NCI-H2107 treated with DMSO at 0.1 percent for 48 hours (cell line): ENCODE measurements around the gene UCP2.
"Not testable (repeated sequence)": the region's sequence is repeated elsewhere in the genome, so short reads cannot be mapped to it uniquely, and the experiment has no call there.

Experiments
- DNase-seq: peaks from one replicate; lab custom pipeline; 2025; ENCODE audit not compliant: unreplicated experiment; lab: John Stamatoyannopoulos, UW

UCP2 gene

DNA sequence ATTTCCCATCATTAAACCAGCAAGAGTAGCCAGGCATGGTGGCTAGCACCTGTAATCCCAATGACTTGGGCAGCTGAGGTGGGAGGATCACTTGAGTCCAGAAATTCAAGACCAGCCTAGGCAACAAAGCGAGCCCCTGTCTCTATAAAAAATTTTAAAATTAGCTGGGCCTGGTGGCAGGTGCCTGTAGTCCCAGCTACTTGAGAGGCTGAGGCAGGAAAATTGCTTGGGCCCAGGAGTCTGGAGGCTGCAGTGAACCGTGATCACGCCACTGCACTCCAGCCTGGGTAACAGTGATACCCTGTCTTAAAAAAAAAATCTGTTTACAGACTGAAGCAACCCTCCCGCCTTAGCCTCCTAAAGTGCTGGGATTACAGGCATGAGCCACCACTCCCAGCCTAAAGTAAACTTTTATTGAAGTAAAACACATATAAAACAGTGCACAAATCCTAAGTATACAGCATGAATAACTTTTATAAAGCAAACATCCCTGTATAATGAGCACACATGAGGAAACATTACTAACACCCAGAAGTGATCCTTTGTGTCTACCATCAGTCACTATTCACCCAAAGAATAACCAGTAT lies 13.6 kb upstream of the UCP2 start:
- no peak for DNase-seq

DNA sequence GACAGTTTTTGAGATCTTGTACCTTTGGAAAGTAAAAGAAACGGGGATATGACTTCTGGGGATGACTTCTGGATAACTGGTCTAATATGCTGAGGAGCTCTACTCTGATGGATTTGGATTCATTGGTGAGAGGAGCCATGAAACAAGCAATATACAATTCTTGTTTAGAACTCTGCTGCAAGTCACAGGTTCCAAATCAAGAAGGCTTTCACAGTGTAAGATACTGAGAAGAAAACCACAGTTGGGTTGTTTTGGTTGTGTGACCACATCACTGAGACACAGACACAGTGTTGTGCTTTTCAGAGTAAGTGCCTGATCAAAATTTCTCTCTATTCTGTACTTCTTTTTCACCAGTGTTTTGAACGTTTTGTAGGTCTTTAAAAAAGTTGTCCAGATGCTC lies 13.1 kb upstream of the UCP2 start:
- no peak for DNase-seq

DNA sequence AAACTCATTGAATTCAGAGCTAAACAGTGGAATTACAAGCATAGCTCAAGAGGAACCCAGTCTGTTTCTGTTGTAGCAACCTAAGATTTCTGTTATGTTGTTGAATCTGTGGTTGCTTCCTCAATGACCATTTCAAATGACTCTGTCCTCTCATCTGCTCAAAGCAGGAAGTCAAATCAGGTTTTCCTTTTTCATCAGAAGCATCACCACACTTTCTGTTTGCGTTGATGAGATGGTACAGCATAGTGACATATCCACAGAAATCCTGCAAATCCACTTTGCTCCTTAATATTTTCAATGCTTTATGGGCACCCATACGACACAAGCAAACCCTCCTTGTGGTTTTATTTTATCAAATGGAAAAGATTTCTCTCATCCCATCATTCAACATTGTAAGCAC lies 12.6 kb upstream of the UCP2 start:
- no peak for DNase-seq

DNA sequence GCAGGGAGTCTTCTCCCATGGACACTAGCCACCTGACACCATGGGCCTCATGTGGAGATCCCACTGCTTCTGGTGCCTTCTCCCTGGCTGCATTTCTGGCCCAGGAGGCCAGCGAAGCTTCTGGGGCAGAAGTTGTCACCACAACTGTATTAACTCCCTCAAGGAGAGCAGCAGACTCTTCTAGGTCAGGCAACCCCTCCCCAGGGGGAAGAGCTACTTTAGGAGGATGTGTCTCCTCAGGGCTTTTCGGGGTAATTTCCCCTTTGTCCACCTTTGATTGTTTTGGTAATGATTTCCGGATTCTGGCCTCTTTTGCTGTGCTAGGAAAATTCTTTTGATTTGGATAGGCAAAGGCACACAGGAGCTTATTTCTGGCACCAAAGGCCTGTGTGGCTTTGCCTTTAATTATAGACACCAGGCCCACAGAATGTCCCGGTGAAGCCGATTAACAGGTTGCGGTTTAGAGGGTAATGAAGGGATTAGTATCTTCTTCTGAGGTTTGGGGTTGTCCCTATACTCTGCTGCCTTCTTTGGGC lies 8.9 kb upstream of the UCP2 start:
- no peak for DNase-seq

DNA sequence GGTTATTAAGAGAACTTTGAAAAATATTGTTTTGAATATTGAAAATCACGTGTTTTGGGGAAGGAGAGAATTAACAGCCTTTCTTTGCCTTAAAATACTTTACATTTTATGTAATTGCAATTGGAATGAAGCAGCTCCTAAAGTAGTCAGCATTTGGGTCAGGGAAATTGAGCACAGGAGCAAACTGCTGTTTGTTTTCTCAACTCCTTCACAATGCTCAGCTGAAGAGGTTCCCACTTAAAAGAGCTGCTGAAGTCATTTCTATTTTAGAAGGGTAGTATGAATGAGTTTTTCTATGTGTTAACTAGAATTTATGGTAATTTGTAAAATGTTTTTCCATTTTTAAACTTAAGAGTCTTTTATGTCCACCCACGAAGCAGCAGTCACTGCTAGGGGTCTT lies 8.1 kb upstream of the UCP2 start:
- no peak for DNase-seq

DNA sequence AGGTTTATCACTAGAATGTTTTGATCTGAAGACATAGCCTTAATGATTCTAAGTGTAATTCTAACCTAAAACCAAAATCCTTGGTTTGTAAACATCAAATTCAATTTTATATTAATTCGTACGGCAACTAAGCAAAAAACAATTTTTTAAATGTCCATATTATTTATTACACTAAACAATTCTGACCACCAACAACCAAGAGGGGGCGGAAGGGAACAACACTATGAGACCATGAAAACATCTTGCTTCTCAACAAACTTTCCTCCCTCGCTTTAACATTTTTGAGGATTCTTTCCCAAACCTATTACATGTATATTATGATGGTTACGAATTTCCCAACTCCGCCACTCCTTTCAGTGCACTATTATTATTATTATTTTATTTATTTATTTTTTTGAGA lies 6.5 kb upstream of the UCP2 start:
- DNase-seq, result no peak

DNA sequence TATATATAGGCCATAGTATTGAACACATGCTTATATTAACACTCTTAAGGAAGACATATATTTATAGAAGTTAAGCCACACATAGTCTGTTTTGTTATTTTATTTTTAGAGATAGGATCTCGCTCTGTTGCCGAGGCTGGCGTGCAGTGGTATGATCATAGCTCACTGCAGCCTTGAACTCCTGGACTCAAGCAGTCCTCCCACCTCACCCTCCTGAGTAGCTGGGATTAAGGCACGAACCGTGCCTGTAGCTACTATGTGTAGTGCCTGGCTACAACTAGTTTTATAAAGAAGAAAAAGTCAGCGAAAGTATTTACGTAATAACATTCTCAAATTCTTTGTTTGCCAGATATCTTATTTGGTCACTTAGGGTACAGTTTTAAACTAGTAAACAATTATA lies 5.6 kb upstream of the UCP2 start:
- no peak for DNase-seq

DNA sequence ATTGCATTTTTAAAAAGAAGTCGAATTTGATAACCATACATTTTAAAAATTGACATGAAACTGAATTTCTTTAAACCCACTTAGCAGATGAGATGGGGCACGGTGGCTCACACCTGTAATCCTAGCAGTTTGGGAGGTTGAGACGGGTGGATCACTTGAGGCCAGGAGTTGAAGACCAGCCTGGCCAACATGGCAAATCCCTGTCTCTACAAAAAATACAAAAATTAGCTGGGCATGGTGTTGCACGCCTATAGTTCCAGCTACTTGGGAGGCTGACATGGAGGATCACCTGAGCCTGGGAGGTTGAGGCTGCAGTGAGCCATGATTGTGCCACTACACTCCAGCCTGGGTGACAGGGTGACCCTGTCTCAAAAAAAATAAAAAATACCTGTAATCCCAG lies 3.0 kb upstream of the UCP2 start:
- DNase-seq, result not testable (repeated sequence)

DNA sequence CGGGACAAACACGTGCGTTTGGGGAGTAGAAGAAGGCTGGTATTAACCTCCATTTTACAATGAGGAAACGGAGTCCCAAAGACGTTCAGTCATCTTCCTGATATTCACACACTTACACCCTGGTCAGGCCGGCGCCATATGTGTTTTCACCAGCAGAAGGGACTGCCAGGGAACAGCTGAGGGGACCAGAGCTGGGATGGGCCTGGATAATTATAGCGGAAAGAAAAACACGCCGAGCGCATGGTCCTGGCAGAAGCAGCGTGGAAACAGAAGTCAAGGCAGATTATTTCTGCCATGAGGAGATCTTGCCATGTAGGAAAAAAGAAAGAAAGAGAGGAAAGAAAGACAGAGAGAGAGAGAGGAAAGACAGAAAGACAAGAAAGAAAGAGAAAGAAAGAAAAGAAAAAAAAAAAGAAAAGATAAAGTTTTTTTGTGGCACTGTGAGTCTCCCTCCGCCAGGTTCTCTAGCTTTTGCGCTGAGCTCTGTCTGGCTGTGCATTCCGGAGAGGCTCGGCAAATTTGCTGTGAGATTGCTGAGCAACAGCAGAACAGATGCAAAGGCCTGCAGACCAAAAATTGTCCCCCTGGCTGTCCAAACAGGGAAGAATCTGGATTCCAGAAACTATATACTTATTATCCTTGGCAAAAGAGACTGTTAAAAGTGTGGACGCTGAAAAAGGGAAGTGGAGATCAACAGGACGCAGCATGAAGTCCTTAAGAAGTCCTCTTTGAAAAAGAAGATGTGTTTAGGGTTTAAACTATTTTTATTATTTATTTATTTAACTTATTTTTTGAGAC lies 1.3 kb upstream of the UCP2 start:
- no peak for DNase-seq

DNA sequence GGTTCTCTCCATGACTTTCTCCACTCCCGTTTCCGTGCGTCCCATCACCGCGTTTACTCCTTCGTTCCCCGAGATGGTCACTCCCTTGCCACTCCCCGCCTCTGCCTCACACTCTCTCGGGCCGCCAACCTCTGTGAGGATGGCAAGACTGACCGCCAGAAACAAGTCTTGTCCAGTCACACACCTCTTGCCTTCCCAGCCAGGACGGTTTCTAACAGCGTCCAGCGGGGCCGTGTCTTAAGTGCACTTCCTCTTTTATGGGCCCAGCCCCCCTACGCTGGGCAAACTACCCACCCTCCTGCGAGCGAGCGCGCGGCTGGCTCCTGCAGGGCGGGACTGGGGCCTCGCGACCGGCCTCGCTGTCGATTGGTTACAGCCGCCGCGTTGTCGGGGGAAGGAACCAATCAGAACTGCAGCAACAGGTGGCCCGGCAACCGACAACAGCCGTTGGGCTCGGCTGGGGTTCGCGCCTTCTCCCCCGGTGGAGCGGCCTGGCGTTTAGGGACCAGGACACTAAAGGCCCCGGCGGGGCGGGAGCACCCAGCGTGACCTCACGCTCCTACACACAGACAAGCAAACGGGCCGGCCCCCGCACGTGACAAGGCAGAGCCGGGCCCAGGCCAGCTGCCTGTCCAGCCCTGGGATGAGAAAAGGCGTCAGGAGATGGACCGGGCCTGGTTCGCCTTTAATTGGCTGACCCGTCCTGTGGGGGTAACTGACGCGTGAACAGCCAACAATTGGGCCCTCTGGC lies 522 bp upstream of the UCP2 start:
- peak; percentile 78 for DNase-seq

DNA sequence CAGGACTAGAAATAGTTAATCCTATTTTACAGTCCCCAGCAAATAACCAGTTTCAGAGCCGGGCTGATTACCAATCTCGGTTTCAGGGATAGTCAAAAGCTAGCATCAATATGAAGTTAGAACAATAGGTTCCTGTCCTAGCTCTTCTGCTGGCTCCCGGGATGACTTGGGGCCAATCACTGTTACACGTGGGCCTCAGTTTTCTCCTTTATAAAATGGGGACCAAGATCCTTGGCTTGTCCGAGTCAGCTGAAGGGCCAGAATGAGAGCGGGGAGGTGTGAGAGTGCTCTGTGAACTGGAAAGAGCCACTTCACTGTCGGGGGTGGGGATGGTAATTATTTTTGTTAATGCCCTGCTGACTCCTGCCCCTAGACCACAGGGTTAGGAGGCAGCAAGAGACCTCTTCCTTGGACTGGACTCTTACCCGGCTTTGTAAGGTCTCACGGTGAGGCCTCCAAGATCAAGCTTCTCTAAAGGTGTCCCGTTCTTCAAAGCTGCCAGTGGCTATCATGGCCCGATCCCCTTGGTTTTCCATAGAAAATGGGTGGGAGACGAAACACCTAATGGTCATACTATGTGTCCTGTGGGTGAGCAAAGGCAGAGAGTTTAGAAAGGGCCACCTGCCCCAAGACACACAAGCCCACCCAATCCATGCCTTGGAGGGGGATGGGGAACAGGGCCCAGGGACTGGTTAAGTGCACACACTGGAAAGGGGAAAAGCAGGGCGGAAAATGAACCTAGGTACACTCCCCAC lies 1.4 kb downstream of the UCP2 start:
- no peak for DNase-seq

DNA sequence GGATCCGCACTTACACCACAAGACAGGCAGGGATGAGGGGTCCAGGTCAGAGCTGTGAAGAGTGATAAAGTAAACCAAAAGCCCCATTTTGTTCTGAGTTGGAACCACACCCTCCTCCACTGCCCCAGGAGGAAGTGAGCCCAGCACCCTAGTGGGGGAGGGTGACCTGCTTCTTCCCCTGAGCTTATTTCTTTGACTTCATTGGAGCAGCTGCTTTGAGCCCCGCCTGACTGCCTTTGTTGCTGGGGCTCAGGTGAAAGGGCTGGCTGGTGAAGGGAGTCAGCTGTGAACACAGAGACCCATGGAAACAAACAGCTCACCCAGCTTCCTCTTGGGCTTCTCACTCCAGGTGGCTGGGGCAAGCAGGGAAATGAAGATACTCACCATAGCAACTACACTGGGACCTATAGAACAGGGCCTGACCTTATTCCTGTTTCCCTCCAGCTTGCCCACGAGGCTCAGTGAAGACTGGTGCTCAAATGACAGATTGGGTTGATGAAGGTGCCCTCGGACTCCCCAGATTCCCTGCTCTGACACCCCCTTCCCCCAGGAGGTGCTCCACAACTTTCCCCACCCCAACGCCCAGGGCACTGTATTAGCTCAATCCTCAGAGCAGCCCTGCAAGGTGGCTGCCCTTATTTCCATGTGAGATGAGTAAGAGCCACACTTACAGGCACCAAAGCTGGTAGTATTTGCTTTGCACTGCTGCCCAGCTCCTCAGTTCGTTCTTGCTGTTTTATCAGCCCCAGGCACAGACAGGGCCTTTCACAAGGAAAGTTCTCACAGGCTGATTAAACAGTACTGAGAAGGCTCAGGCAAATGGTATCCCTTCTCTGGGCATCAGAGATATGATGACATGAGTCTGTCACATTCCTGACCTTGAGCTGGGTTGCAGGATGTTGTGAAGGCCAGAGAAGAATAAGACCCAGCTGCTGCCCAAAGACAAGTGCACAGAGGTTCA lies 2.4 kb downstream of the UCP2 start:
- peak; percentile 77 for DNase-seq

DNA sequence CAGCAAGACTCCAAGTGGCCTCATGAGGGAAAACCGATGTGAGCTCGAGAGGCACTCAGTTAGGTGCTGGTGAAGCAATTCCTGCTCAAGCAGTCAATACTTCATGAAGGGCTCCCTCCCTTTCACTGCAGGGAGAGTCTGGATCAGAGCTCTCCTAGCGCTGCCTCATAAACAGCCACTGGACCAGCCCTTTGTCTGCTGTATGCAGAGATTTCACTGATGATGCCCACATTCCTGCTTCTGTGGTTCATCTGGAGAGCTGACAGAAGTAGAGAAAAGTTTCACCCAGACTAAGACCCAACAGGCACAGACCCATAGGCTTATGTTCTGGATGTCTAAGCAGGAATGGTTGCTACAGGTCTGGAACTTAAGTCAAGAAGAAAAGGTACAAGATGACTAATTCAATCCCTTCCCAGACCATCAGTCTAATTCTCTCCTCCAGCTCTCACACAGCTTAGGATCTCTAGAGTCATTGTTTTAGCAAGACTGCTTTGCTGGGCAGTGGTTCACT lies 4.0 kb downstream of the UCP2 start:
- DNase-seq, result no peak

DNA sequence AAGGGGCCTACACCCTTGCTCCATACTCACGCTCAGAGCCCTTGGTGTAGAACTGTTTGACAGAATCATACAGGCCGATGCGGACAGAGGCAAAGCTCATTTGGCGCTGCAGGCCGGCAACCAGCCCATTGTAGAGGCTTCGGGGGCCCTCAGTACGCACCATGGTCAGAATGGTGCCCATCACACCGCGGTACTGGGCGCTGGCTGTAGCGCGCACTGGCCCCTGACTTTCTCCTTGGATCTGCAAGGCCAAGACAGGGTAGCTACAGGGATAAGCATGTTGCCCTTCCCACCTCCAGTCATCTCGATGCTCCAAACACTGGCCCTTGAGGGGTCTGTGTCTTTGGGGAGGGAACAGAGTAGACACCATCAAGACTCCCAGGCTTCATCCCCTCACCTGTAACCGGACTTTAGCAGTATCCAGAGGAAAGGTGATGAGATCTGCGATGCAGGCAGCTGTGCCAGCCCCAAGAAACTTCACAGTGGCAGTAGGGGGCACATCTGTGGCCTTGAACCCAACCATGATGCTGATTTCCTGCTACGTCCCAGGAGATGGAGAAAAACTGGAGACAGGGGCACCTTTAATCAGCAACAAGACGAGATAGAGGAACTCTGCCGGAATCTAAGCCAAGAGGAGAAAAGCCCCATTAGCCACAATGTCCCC lies 4.7 kb downstream of the UCP2 start:
- DNase-seq, result no peak

DNA sequence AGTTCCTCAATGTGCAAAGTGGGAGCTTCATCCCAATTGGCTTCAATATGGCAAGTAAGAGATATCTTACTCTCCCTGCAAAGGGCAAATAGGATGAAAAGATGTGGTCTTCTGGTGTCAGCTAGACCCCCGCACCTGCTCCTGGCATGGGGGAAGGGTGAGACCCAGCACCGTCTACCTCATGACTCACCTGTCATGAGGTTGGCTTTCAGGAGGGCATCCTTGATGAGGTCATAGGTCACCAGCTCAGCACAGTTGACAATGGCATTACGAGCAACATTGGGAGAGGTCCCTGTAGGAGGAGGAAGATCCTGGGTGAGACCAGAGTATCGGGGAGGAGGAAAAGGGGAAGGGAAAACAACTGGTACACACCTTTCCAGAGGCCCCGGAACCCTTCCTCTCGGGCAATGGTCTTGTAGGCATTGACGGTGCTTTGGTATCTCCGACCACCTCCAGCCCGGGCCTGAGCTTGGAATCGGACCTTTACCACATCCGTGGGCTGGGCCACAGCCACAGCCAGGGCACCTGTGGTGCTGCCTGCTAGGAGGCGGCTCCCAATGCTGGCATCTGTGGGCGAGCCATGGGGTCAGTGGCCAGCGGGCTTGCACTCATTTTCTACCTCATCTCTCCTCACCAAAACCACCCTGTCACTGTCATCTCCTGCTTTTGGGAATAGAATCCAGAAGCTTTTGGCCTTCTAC lies 6.0 kb downstream of the UCP2 start:
- DNase-seq, result no peak

DNA sequence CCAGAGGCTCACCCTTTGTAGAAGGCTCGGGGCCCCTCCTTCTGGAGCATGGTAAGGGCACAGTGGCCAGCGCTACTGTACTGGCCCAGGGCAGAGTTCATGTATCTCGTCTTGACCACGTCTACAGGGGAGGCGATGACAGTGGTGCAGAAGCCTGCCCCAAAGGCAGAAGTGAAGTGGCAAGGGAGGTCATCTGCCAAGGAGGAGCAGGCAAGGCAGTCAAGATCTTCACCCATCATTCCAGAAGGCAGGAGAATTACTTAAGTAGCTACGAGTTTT lies 7.2 kb downstream of the UCP2 start:
- no peak for DNase-seq

DNA sequence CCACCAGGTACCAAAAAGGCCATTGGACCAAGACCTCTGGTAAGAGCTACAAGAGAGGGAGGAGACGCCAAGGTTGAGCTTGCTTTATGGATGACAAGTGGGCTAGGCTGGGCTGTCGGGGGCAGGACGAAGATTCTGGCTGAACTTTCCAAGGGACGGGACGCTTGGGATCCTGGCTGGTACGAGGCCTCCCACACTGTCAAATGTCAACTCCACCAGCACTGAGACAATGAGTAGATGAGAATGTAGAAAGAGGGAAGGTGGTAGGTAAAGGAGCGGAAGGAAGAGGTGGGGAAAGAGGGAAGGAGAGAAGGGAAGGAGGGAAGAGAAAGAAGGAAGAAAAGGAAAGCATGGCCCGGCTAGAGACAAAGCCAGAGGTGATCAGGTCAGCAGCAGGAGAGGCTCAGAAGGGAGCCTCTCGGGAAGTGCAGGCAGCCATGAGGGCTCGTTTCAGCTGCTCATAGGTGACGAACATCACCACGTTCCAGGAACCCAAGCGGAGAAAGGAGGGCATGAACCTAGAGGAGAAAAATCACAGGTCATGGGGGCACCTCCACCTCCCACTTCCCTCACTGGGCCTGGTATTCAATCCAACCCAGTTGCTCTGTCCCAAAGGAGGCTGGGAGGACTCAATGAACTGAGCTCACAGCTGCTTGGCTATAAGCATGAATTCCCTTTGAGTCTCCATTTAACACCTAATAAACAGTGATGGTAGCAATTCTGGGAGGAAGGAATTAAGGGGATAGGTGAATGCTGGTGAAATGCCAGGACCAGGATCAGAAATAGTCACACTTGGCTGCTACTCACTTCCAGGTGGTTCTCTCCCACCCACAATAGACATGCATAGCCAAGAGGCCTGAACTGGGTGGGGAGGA lies 7.8 kb downstream of the UCP2 start:
- no peak for DNase-seq
